Measurements from ENCODE around the gene MRGPRD. TPM values are rescaled to one million over a fixed set of nuclear protein-coding genes. Genes with fewer than 3 reads are reported as not detected.

MRGPRD gene
- total and polyA plus RNA-seq, 11 donors, result not detected

- intact Hi-C loops (cut with DNase I), result loop anchor here in 1 of 10 donors (10.0 kb wide), 1 partner anchor 129 kb away; no protein-coding TSS in a partner anchor
- peak overlapping the region in 1 of 12 donors; percentile 84 for H3K27ac ChIP-seq
- H3K4me3 ChIP-seq, result peak overlapping the region in 8 of 12 donors; percentile 8 to 33 (median 12)
- no peaks in the 10 kb centered on the region for H3K9me3 ChIP-seq
- 29 to 49% (median 37%) methylated on average over 1 to 5 of the region's 5 CpGs; no CpG with 5 or more reads in 1 of the 4 donors for WGBS, 4 donors
- ATAC-seq, result no peak
- no peaks in the 10 kb centered on the region for H3K27me3 ChIP-seq
- peaks cover 0 to 11% (median 8%) of the 10 kb centered on the region in 12 donors for H3K4me1 ChIP-seq
- no peaks in the 10 kb centered on the region for H3K36me3 ChIP-seq
- TF ChIP-seq CTCF (IDR thresholded peaks at IDR 0.05) (no peak), POLR2A (IDR thresholded peaks at IDR 0.05) (no peak)
- DNase-seq, result no peak
Observed at GRCh38 chr11:68955607-68955958, 25.2 kb downstream of the MRGPRD start.

GRCh38 chr11:68954836-68955606, 25.8 kb downstream of the MRGPRD start:
- ATAC-seq (peak; percentile 48 to 96 (median 81)), DNase-seq (peak; percentile 24 to 65 (median 54))
- no peaks in the 10 kb centered on the region for H3K9me3 ChIP-seq
- TF ChIP-seq POLR2A (IDR thresholded peaks at IDR 0.05), result no peak
- no peak for TF ChIP-seq CTCF (IDR thresholded peaks at IDR 0.05)
- intact Hi-C loops (cut with DNase I), result loop anchor here in 1 of 10 donors (10.0 kb wide), 1 partner anchor 130 kb away; no protein-coding TSS in a partner anchor
- peak overlapping the region in 8 of 12 donors; percentile 8 to 33 (median 12) for H3K4me3 ChIP-seq
- H3K27ac ChIP-seq, result peak overlapping the region in 2 of 12 donors; percentile 22 to 84
- no peaks in the 10 kb centered on the region for H3K27me3 ChIP-seq
- H3K36me3 ChIP-seq, result no peaks in the 10 kb centered on the region
- 37 to 50% (median 45%) methylated on average over 30 of the region's 30 CpGs for WGBS, 4 donors
- peaks cover 0 to 11% (median 8%) of the 10 kb centered on the region in 12 donors for H3K4me1 ChIP-seq

- Histone ChIP-seq H3K4me1 (peaks cover 0 to 23% (median 10%) of the 10 kb centered on the region in 12 donors), H3K27ac (peak overlapping the region in 1 of 12 donors; percentile 32), H3K4me3 (no peak overlapping the region), H3K36me3 (no peaks in the 10 kb centered on the region), H3K27me3 (no peaks in the 10 kb centered on the region), H3K9me3 (no peaks in the 10 kb centered on the region)
- ATAC-seq, result no peak
- TF ChIP-seq POLR2A (IDR thresholded peaks at IDR 0.05), result no peak
- no peak for TF ChIP-seq CTCF (IDR thresholded peaks at IDR 0.05)
- no peak for DNase-seq
- intact Hi-C loops (cut with DNase I), result loop anchor here in 1 of 10 donors (10.0 kb wide), 1 partner anchor 134 kb away; no protein-coding TSS in a partner anchor
- WGBS, 4 donors, result 76 to 89% (median 84%) methylated on average over 9 of the region's 9 CpGs
Observed at GRCh38 chr11:68950762-68951161, 30.0 kb downstream of the MRGPRD start.

- peaks cover 0 to 19% (median 8%) of the 10 kb centered on the region in 12 donors for H3K4me1 ChIP-seq
- peak overlapping the region in 1 of 12 donors; percentile 32 for H3K27ac ChIP-seq
- ATAC-seq, result no peak
- no peak overlapping the region for H3K4me3 ChIP-seq
- no peaks in the 10 kb centered on the region for H3K27me3 ChIP-seq
- no peak for DNase-seq
- intact Hi-C loops (cut with DNase I), result loop anchor here in 1 of 10 donors (10.0 kb wide), 1 partner anchor 135 kb away; no protein-coding TSS in a partner anchor
- no peaks in the 10 kb centered on the region for H3K36me3 ChIP-seq
- 83 to 93% (median 85%) methylated on average over 5 of the region's 5 CpGs for WGBS, 4 donors
- H3K9me3 ChIP-seq, result no peaks in the 10 kb centered on the region
- TF ChIP-seq CTCF (IDR thresholded peaks at IDR 0.05), result no peak
- no peak for TF ChIP-seq POLR2A (IDR thresholded peaks at IDR 0.05)
Observed at GRCh38 chr11:68950270-68950669, 30.5 kb downstream of the MRGPRD start.
